HEK293T (cell line): Measurements from ENCODE around the gene PLCD3.

Experiments
- CTCF ChIA-PET: fragments of 350-600 bp; formaldehyde crosslinking; extraction: SDS; loops from one replicate; lab custom pipeline; 2021; ENCODE audit warnings: antibody characterized with exemption, inconsistent platforms; lab: Yijun Ruan, JAX
- POLR2A ChIA-PET: fragments of 350-600 bp; formaldehyde crosslinking; extraction: SDS; loops from one replicate; lab custom pipeline; 2020; ENCODE audit warnings: antibody characterized with exemption, inconsistent platforms; lab: Yijun Ruan, JAX
- DNase-seq: peaks from one replicate; pipeline ENCODE4 v3.0.0; 2012; ENCODE audit warnings: mixed read lengths; ENCODE audit errors: extremely low spot score
- ARNT ChIP-seq: fragments of 450-650 bp; IDR thresholded peaks from 2 replicates; pipeline ENCODE4 v1.6.1; 2017; ENCODE audit warnings: mild to moderate bottlenecking
- BHLHE40 ChIP-seq: fragments of 450-650 bp; IDR thresholded peaks from 2 replicates; pipeline ENCODE4 v1.6.1; 2016; ENCODE audit warnings: mild to moderate bottlenecking, moderate library complexity, borderline replicate concordance
- CTBP1 ChIP-seq: fragments of 450-650 bp; IDR thresholded peaks from 2 replicates; pipeline ENCODE4 v1.6.1; 2016; ENCODE audit warnings: borderline replicate concordance
- ELF4 ChIP-seq: fragments of 450-650 bp; IDR thresholded peaks from 2 replicates; pipeline ENCODE4 v1.6.1; 2017; ENCODE audit warnings: antibody characterized with exemption
- FOXA1 ChIP-seq: fragments of 450-650 bp; IDR thresholded peaks from 2 replicates; pipeline ENCODE4 v1.6.1; 2016; ENCODE audit warnings: mild to moderate bottlenecking
- FOXK2 ChIP-seq: fragments of 450-650 bp; IDR thresholded peaks from 2 replicates; pipeline ENCODE4 v1.6.1; 2016; ENCODE audit warnings: mild to moderate bottlenecking
- FOXM1 ChIP-seq: fragments of 450-650 bp; IDR thresholded peaks from 2 replicates; pipeline ENCODE4 v1.6.1; 2017; ENCODE audit warnings: mild to moderate bottlenecking, borderline replicate concordance
- HDGF ChIP-seq: fragments of 450-650 bp; IDR thresholded peaks from 2 replicates; pipeline ENCODE4 v1.6.1; 2017; ENCODE audit warnings: antibody characterized with exemption, borderline replicate concordance
- L3MBTL2 ChIP-seq: fragments of 450-650 bp; conservative IDR thresholded peaks from 2 replicates; pipeline ENCODE4 v1.6.1; 2016; ENCODE audit warnings: mild to moderate bottlenecking
- LEF1 ChIP-seq: fragments of 450-650 bp; IDR thresholded peaks from 2 replicates; pipeline ENCODE4 v1.6.1; 2017; ENCODE audit warnings: mild to moderate bottlenecking, borderline replicate concordance
- NFRKB ChIP-seq: fragments of 450-650 bp; IDR thresholded peaks from 2 replicates; pipeline ENCODE4 v1.6.1; 2016; ENCODE audit warnings: mild to moderate bottlenecking, moderate library complexity
- PKNOX1 ChIP-seq: fragments of 450-650 bp; IDR thresholded peaks from 2 replicates; pipeline ENCODE4 v1.6.1; 2016
- SP1 ChIP-seq: fragments of 450-650 bp; IDR thresholded peaks from 2 replicates; pipeline ENCODE4 v1.6.1; 2017
- SUZ12 ChIP-seq: fragments of 450-650 bp; IDR thresholded peaks from 2 replicates; pipeline ENCODE4 v1.6.1; 2016; ENCODE audit warnings: mild to moderate bottlenecking
- TARDBP ChIP-seq: fragments of 450-650 bp; IDR thresholded peaks from 2 replicates; pipeline ENCODE4 v1.6.1; 2016
- ZNF384 ChIP-seq: fragments of 450-650 bp; IDR thresholded peaks from 2 replicates; pipeline ENCODE4 v1.6.1; 2016

The PLCD3 gene

GRCh38 chr17:45132572-45133463, 503 bp upstream of the PLCD3 start:
- ChIA-PET CTCF (interaction anchor here (1.4 to 1.6 kb wide), 2 partner anchors 25 to 27 kb away, joined by 3 read pairs; no protein-coding TSS in a partner anchor), POLR2A (interaction anchor here (1.0 kb wide), 2 partner anchors 15 to 16 kb away, joined by 4 to 6 read pairs; partner anchors contain the start of gene HEXIM1)
- TF ChIP-seq PKNOX1 = no peak
- TF ChIP-seq L3MBTL2 = peak; percentile 37; the same call in 1 of the 2 replicates
- peak; percentile 93 for DNase-seq

GRCh38 chr17:45131616-45132319, 547 bp downstream of the PLCD3 start:
- DNase-seq = peak; percentile 63
- ChIA-PET POLR2A (interaction anchor here (1.0 kb wide), 2 partner anchors 16 to 18 kb away, joined by 4 to 6 read pairs; partner anchors contain the start of gene HEXIM1), CTCF (interaction anchor here (1.4 to 1.6 kb wide), 2 partner anchors 24 to 26 kb away, joined by 3 read pairs; no protein-coding TSS in a partner anchor)
- TF ChIP-seq SP1 (no peak), BHLHE40 (no peak), FOXM1 (0 out of 2 replicates have a peak, but pooled peaks have one; percentile 23), PKNOX1 (no peak), FOXA1 (no peak), LEF1 (0 out of 2 replicates have a peak, but pooled peaks have one; percentile 19), ELF4 (no peak), CTBP1 (no peak), HDGF (no peak)

- no peak for DNase-seq
- ChIA-PET CTCF (interaction anchor here (1.1 to 1.6 kb wide), 2 partner anchors 26 to 67 kb away, joined by 3 read pairs; no protein-coding TSS in a partner anchor), POLR2A (interaction anchor here (1.0 kb wide), 2 partner anchors 17 to 18 kb away, joined by 4 to 6 read pairs; partner anchors contain the start of gene HEXIM1)
- TF ChIP-seq ZNF384 = no peak
- TF ChIP-seq PKNOX1 = no peak
- TF ChIP-seq FOXK2 = no peak
- TF ChIP-seq FOXA1 = no peak
These were observed 1.4 kb downstream of the PLCD3 start for GRCh38 chr17:45130681-45131615.

- ChIA-PET POLR2A (interaction anchor here (1.1 kb wide), 1 partner anchor 26 kb away, joined by 3 read pairs; no protein-coding TSS in a partner anchor), CTCF (interaction anchor here (1.1 kb wide), 2 partner anchors 16 to 68 kb away, joined by 3 read pairs; no protein-coding TSS in a partner anchor)
- no peak for DNase-seq
- TF ChIP-seq BHLHE40 = no peak
- TF ChIP-seq ARNT = no peak
- TF ChIP-seq ELF4 = no peak
- TF ChIP-seq HDGF = no peak
- TF ChIP-seq NFRKB = no peak
- TF ChIP-seq SUZ12 = no peak
- no peak for TF ChIP-seq ZNF384
- no peak for TF ChIP-seq FOXK2
- no peak for TF ChIP-seq TARDBP
- TF ChIP-seq SP1 = no peak
- TF ChIP-seq LEF1 = no peak
These were observed 2.2 kb downstream of the PLCD3 start for GRCh38 chr17:45129940-45130680.

- CTCF ChIA-PET = interaction anchor here (1.1 kb wide), 2 partner anchors 15 to 68 kb away, joined by 3 read pairs; no protein-coding TSS in a partner anchor
- TF ChIP-seq LEF1 (no peak), TARDBP (no peak), CTBP1 (no peak), ZNF384 (no peak), L3MBTL2 (no peak; the same call in 1 of the 2 replicates), ARNT (no peak), FOXM1 (no peak), PKNOX1 (no peak), SP1 (no peak), NFRKB (no peak), ELF4 (no peak), HDGF (no peak), FOXA1 (no peak), SUZ12 (no peak), BHLHE40 (no peak)
- DNase-seq = no peak
- POLR2A ChIA-PET = interaction anchor here (0.7 to 1.1 kb wide), 2 partner anchors 26 to 720 kb away, joined by 3 read pairs; no protein-coding TSS in a partner anchor
These were observed 2.8 kb downstream of the PLCD3 start for GRCh38 chr17:45129426-45129939.
